ENCODE results near the gene MRPS14. TPM values are rescaled to one million over a fixed set of nuclear protein-coding genes. Genes with fewer than 3 reads are reported as not detected.

MRPS14 gene
- total and polyA plus RNA-seq, 2 of the 4 experiments (the other 2 are of a cell fraction): 22.0 to 23.1 TPM

DNA sequence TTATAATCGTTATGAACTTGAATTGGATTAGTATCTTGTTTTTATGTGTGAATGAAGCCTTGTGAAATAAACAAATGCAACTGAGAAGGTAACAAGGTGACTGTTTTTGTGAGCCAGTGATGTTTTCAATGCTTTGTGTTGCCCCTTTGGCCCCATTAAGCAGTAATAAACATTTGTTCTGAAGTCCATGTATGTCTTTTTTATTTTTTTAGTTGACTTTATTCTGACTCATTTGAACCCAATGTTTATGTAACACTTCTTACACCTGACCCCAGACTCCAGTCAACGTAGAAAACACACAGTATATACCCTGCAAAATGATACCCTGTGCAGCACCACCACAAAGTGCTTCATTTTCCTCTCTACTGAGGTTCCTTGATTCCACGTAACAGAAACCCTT, 28.1 kb downstream of the MRPS14 start:
- no peak for TF ChIP-seq SMC3 (IDR thresholded peaks at IDR 0.05; ENCODE audit: low read depth, low read length)
- no peak for TF ChIP-seq POLR2A (IDR thresholded peaks at IDR 0.05; ENCODE audit: low read depth, low read length)
- TF ChIP-seq RFX5 (IDR thresholded peaks at IDR 0.05; ENCODE audit: low read depth, low read length): no peak
- TF ChIP-seq, protein P1, sequence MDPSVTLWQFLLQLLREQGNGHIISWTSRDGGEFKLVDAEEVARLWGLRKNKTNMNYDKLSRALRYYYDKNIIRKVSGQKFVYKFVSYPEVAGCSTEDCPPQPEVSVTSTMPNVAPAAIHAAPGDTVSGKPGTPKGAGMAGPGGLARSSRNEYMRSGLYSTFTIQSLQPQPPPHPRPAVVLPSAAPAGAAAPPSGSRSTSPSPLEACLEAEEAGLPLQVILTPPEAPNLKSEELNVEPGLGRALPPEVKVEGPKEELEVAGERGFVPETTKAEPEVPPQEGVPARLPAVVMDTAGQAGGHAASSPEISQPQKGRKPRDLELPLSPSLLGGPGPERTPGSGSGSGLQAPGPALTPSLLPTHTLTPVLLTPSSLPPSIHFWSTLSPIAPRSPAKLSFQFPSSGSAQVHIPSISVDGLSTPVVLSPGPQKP (IDR thresholded peaks at IDR 0.05; ENCODE audit: borderline replicate concordance, low read depth, low read length): no peak
- TF ChIP-seq, protein P2, sequence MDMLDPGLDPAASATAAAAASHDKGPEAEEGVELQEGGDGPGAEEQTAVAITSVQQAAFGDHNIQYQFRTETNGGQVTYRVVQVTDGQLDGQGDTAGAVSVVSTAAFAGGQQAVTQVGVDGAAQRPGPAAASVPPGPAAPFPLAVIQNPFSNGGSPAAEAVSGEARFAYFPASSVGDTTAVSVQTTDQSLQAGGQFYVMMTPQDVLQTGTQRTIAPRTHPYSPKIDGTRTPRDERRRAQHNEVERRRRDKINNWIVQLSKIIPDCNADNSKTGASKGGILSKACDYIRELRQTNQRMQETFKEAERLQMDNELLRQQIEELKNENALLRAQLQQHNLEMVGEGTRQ (IDR thresholded peaks at IDR 0.05; ENCODE audit: low read depth, low read length): no peak
- no peak for TF ChIP-seq RCOR1 (IDR thresholded peaks at IDR 0.05; ENCODE audit: insufficient replicate concordance, low read length)
- TF ChIP-seq, protein P3, sequence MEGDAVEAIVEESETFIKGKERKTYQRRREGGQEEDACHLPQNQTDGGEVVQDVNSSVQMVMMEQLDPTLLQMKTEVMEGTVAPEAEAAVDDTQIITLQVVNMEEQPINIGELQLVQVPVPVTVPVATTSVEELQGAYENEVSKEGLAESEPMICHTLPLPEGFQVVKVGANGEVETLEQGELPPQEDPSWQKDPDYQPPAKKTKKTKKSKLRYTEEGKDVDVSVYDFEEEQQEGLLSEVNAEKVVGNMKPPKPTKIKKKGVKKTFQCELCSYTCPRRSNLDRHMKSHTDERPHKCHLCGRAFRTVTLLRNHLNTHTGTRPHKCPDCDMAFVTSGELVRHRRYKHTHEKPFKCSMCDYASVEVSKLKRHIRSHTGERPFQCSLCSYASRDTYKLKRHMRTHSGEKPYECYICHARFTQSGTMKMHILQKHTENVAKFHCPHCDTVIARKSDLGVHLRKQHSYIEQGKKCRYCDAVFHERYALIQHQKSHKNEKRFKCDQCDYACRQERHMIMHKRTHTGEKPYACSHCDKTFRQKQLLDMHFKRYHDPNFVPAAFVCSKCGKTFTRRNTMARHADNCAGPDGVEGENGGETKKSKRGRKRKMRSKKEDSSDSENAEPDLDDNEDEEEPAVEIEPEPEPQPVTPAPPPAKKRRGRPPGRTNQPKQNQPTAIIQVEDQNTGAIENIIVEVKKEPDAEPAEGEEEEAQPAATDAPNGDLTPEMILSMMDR (conservative IDR thresholded peaks at IDR 0.05; ENCODE audit: low read depth, low read length): no peak
- no peak for TF ChIP-seq CHD1 (IDR thresholded peaks at IDR 0.05; ENCODE audit: low read depth, low read length)
- no peak for TF ChIP-seq MAZ (IDR thresholded peaks at IDR 0.05; ENCODE audit: borderline replicate concordance, low read depth, low read length)
- TF ChIP-seq NFE2L2 (IDR thresholded peaks at IDR 0.05; ENCODE audit: low read depth, low read length): no peak
- Histone ChIP-seq H3K23ac (ENCODE audit: low read depth, low read length) (no peak overlapping the region), H4K91ac (ENCODE audit: insufficient read depth, low read depth, low read length) (no peak overlapping the region), H3K14ac (replicated peaks; ENCODE audit: low read depth, low read length) (no peak overlapping the region), H3K9me1 (ENCODE audit: insufficient read depth, low read length) (no peaks in the 10 kb centered on the region), H3K56ac (ENCODE audit: extremely low read depth, insufficient read depth, low read length) (no peak overlapping the region), H3K27ac (ENCODE audit: insufficient read depth, low read length) (no peak overlapping the region), H2BK5ac (ENCODE audit: low read depth, low read length, poor library complexity, severe bottlenecking) (no peak overlapping the region), H3K79me1 (ENCODE audit: low read depth in 1 of 2, low read length in 2 of 2) (peaks cover 5 to 11% of the 10 kb centered on the region in 2 experiments; a peak in 2 of 4 replicates), H2AK9ac (replicated peaks; ENCODE audit: low read depth, low read length, poor library complexity) (no peak overlapping the region), H2AK5ac (ENCODE audit: low read depth, low read length) (no peak overlapping the region), H3K9ac (ENCODE audit: low read depth, low read length) (no peak overlapping the region), H3K4me3 (ENCODE audit: insufficient read depth, low read depth, low read length) (no peak overlapping the region), H3K18ac (ENCODE audit: low read depth, low read length) (no peak overlapping the region), H2AFZ (replicated peaks; ENCODE audit: low read length, poor library complexity) (no peak overlapping the region), H3K27me3 (ENCODE audit: control insufficient read depth, insufficient read depth, low read length) (no peaks in the 10 kb centered on the region), H3K36me3 (ENCODE audit: control insufficient read depth, insufficient read depth, low read length) (no peaks in the 10 kb centered on the region), H2BK20ac (ENCODE audit: low read depth, low read length) (no peak overlapping the region), H2BK120ac (ENCODE audit: low read depth, low read length) (no peak overlapping the region), H4K20me1 (ENCODE audit: insufficient read depth, low read length) (no peaks in the 10 kb centered on the region), H4K8ac (ENCODE audit: low read depth in 2 of 2, low read length in 2 of 2) (no peak overlapping the region), H2BK15ac (ENCODE audit: low read depth, low read length) (no peak overlapping the region), H3K4me2 (ENCODE audit: low read depth, low read length) (no peak overlapping the region), H3K9me3 (ENCODE audit: control insufficient read depth, insufficient read depth, low read length) (no peaks in the 10 kb centered on the region), H4K5ac (ENCODE audit: low read depth, low read length) (no peak overlapping the region), H3K4ac (ENCODE audit: low read depth, low read length) (no peak overlapping the region), H3K4me1 (ENCODE audit: control insufficient read depth, insufficient read depth, low read length) (peaks cover 2% of the 10 kb centered on the region; the same call in 1 of the 2 replicates)
- intact Hi-C loops (cut with micrococcal nuclease): loop anchor here (5.0 kb wide), 1 partner anchor 198 kb away; no protein-coding TSS in a partner anchor
- no peak for ATAC-seq (ENCODE audit: low read depth)
- in situ Hi-C loops (cut with MboI; ENCODE audit: low sequenced_read_pairs): loop anchor here (25.0 kb wide), 1 partner anchor 733 kb away; no protein-coding TSS in a partner anchor
- BruUV-seq (replicated peaks): no TSS peak
- ChIA-PET POLR2A (ENCODE audit: unreplicated experiment) (no interaction called here), CTCF (interaction anchor here (1.3 to 1.5 kb wide), 2 partner anchors 8 to 12 kb away, joined by 3 to 4 read pairs; no protein-coding TSS in a partner anchor)
- WGBS, 2 experiments (ENCODE audit: extremely low coverage in 2 of 2, insufficient read length in 1 of 2): no CpG with 5 or more reads among the region's 3 CpGs
- DNase-seq: peak; percentile 16
- dilution Hi-C loops (cut with HindIII; ENCODE audit: low sequenced_read_pairs, unreplicated experiment): no loop called here

Data from IMR-90 (cell line).